HG02642 (cell line): ENCODE results near the gene STK40.

Experiments
- ATAC-seq: cut with Tn5 transposase; IDR thresholded peaks from one replicate; pipeline ENCODE4 v1.9.1; 2021; ENCODE audit warnings: mild to moderate bottlenecking; ENCODE audit not compliant: unreplicated experiment, poor library complexity

The STK40 gene

GRCh38 chr1:36385410-36386264 is at the start of gene STK40:
STK40 (minus strand) TSS chr1:36385924; CDS start chr1:36361332, 24,592 bp downstream.
- ATAC-seq: peak; percentile 87

- no peak for ATAC-seq
Observed at GRCh38 chr1:36433102-36433501, 47.4 kb upstream of the STK40 start.

DNA sequence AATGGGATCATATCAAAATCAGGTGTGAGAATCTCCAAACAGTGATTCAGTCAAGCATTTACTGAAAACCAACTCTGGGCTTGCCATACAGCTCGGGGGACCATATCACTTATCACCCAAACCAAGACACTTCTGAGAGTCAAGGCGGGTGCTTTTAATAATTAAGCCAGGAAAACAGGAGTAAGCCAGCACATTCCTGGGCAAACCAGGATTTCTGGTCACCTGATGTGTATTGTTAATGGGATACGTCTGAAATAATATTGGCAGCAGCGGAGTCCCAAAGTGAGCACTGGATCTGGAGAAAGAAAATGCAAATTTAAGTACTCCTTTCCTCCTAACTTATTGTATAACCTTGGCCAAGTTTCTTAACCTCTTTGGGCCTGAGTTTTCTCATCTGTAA is 46.9 kb upstream of the STK40 start:
- no peak for ATAC-seq

- no peak for ATAC-seq
Observed at GRCh38 chr1:36425791-36426190, 40.1 kb upstream of the STK40 start.

- no peak for ATAC-seq
Observed at GRCh38 chr1:36421649-36422048, 35.9 kb upstream of the STK40 start.

DNA sequence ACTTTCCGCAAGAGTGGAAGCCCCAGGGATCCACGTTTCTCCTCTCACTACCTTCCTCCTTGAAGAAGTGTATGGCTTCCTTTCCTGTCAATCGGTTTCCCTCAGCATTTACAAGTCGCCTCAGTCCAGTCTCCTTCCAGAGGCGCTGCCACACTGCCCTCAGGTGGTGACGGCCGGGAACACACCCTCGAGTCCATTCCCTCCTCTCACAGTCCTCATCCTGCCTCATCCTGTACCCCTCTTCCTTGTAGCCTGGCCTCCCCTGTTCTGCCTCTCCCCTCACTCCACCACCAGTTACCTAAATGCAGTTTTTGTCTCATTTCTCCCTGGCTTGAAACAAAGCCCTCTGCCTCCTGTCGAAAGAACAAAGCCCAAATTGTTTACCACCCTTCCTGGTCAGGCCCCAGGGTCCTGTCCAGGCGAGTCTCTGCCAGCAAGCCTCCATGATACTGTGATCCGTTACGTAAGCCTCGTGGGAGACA is 35.2 kb upstream of the STK40 start:
- peak; percentile 77 for ATAC-seq

DNA sequence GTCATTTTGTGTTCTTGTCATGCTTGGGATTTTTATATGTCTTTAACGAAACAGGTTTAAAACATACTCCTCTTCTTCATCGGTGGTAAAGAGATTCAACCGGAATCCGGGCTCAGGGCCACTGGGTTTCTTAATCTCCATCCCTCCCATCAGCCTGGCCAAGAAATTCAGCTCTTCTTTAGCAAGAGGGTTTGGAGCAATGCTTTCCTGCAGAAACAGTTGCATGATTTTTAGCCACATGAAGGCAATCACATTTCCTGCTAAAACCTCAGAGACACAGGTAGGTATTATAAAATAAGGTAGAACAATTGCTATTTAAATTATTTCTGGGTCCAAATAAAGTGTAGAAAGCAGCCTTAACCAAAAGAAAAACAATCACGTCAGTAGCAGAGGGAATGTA is 34.7 kb upstream of the STK40 start:
- no peak for ATAC-seq

- no peak for ATAC-seq
Observed at GRCh38 chr1:36419569-36419968, 33.8 kb upstream of the STK40 start.

GRCh38 chr1:36419140-36419539 is 33.4 kb upstream of the STK40 start:
- no peak for ATAC-seq

GRCh38 chr1:36417931-36418330 is 32.2 kb upstream of the STK40 start:
- ATAC-seq: no peak

GRCh38 chr1:36415661-36416326 is 30.1 kb upstream of the STK40 start:
- ATAC-seq: no peak

DNA sequence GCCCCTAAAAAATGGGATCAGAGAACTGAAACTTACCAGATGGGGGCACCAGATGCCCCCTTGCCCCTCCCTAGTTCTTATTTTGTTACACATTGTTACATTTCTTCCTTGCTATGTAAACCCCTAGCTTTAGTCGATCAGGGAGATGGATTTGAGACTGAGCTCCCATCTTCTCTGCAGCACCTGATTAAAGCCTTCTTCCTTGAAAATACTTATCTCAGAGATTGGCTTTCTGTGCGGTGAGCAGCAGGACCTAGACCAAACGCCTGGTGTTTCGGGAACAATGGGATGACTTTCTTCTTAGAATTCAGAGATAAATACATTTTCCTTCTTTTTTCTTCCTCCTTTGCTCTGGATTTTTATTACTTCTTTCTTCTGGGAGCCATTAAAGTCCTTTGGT is 28.7 kb upstream of the STK40 start:
- ATAC-seq: no peak

GRCh38 chr1:36411674-36412648 is 26.2 kb upstream of the STK40 start:
- no peak for ATAC-seq

DNA sequence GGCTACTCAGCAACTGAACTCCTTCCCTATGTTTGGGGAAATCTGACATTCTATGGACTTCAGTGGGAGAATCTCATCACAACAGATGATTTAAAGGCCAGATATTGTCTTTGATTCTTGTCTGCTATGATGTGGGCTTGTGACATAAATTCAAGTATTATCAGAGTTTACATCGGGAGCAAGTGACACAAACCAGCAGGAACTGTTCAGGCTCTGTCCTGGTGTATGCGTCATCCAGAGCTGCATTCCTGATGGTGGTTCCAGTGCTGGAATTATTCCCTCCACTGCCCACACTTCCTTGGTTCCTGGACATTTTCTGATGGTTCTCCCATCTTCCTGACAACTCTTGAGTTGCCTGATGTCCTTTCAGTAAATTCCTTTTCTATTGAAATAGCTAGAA is 22.8 kb upstream of the STK40 start:
- ATAC-seq: no peak

DNA sequence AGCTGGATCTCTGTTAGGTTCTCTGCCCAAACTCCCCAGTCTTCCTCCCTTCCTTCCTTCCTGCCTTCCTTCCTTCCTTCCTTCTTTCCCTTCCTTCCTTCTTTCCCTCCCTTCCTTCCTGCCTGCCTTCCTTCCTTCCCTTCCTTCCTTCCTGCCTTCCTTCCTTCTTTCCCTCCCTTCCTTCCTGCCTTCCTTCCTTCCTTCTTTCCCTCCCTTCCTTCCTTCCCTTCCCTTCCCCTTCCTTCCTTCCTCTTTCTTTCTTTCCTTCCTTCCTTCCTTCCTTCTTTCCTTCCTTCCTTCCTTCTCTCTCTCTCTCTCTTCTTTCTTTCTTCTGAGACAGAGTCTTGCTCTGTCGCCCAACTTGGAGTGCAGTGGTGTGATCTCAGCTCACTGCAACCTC is 20.7 kb upstream of the STK40 start:
- no peak for ATAC-seq

GRCh38 chr1:36402504-36402890 is 16.8 kb upstream of the STK40 start:
- ATAC-seq: no peak

DNA sequence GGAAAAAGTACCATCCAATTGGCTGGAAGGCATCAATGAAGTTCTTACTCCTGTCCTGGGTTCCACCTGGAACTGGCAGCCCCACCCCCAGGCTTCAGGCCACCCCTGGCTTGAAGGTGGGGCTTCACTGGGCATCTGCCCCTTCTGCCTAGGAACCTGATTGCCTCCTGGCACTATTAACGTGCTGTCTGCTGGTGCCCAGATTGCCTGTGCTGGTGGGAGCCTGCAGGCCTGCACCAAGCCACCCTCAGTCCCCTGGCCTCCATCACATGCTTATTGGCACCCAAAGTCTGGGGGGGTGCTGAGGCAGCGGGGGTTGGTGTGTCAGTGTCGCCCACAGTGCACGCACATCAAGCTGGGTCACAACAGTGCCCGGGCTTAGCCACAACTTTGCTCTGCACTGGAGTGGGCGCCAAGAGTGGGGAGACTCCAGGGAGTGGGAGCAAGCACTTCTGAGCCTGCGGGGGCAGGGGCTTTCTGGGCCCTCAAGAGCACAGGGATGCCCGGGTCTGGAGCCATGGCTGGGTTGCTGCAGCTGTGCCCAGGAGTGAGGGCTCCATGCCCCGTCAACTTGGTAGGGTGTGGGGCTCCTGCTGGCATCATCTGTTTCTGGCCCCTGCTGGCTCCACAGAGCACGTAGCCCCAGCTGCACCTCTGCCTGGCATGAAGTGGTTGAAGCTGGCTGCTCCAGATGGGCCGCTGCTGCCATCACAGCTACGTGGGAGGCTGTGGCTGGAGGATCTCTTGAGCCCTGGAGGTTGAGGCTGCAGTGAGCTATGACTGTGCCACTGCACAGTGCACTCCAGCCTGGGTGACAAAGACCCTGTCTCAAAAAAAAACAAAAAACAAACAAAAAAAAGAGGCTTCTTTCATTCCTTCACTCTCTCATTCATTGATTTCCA is 16.1 kb upstream of the STK40 start:
- no peak for ATAC-seq

DNA sequence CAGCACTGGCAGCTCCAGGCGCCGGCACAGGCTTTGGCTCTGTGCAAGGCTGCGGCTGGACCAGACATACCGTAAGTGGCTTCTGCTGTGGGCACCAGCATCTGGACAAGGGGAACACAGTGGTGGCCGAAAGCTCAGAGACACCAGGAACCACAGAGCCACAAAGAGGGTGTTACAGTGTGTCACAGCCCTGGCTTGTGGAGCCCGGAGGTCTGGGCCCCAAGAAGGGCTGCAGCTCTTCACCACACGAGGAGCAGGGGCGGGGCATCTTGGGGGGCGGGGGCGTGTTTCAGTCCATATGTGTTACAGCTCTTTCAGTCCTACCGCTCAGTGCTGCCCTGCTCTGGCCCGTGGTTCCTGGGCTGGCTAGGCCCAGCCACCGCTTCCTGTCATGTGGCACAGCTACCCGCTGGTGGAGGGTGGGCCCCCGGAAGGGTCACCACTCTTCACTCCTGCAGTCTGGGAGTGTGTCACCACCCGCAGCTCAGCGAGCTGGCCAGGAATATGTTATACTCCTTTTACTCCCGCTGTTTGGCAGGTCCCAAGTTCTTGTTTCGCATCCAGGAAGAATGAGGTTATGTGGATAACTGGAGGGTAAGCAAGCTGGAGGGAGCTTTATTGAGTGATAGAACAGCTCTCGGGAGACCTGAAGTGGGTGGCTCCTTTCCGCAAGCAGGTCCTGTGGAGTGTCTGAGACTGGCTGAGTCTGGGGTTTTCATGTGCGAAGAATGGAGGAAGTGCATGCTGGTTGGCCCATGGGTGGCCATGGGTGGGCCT is 15.3 kb upstream of the STK40 start:
- no peak for ATAC-seq

GRCh38 chr1:36400514-36400824 is 14.7 kb upstream of the STK40 start:
- ATAC-seq: no peak
